OCI-M2 (cell line): ENCODE results near the gene CASP10.
A peak's percentile ranks its signal among the peaks of the same experiment; 100 is the strongest.
"Not testable (repeated sequence)": the region's sequence is repeated elsewhere in the genome, so short reads cannot be mapped to it uniquely, and the experiment has no call there.

ENCODE experiments used
- DNase-seq: peaks from one replicate; lab custom pipeline; 2025; ENCODE audit not compliant: unreplicated experiment; lab: John Stamatoyannopoulos, UW

Gene CASP10

DNA sequence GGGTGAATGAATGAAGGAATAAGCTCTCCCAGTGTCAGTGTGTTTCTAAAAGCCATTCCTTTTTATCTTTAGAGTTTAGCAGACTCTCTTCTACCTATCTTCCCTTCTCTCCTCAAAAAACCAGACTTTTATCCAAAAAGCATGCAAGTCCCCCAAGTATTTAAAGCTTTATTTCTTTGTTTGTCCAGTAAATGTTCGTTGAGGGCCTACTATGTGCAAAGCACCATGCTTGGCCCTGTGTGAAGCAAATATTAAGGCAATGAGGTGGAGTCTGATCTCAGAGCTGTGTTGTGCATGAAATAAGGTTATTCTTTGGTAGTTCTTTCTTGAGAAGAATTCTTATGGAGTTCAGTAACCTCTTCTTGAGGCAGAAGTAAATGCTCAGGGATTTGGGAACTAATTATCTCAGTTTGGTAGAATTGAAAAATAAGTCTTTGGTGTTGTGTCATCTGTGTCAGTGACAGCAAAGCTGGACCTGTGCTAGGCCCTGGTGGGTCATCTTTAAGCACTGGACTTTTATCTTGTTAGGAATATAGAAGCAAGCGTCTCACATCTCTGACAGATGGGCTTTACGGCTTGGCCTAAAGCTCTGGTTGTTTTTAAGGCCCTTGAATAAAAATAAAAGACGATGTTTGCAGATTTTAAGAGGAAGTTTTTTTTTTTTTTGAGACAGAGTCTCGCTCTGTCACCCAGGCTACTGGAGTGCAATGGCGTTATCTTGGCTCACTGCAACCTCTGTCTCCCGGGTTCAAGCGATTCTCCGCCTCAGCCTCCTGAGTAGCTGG is 28.1 kb upstream of the CASP10 start:
- no peak for DNase-seq

DNA sequence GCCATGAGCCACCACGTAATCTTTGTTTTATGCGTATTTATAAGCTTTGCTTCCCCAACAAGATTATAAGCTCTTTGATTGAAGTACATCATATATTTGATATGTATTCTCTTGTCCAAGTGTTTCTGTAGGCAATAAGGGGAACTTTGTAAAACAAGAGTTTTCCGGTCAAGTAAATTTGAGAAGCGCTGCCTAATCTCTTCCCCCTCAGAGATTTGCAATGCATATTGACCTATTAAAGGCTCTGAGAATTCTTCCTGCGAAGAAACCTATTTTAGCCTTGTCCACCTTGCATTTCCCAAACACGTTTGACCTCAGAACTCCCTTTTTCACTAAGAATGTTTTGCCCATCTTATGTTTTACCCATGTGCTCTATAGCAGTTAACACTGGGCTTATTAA is 26.9 kb upstream of the CASP10 start:
- DNase-seq: no peak

DNA sequence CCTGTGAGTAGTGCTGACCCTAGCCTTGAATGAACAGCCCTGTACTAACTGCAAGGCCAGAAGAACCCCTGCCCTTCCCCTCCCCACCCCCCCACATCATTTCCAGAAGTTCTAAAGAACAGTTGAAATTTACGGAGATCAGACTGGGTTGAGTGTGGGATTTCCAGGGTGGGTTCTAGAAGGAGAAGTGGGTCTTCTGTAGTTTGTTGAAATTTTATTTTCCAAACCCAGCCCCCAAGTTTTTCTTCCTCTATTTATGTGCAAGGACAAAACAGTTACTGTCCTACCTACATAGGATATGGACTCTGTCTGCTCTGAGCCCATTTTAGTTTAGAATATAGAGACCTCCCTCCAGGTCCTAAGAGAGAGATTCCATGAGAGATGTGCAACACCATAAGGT is 26.3 kb upstream of the CASP10 start:
- DNase-seq: no peak

DNA sequence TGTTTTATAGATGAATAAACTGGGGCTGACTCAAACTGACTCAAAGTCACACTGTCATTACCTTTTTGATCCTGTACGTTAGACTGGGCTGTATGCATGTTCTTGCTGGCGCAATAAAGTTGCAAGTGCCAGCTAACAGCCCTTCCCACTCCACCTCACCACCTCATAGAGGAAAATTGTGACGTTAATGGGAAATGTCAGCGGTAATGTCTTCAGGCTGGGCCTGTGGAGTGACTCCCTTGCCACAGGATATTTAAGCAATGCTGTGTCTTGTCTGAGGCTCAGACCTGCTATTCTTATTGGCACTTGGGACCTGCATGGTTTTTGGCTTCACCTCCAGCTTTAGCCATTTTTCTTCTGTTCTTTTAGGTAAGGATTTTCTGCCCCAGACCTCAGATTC is 25.2 kb upstream of the CASP10 start:
- no peak for DNase-seq

DNA sequence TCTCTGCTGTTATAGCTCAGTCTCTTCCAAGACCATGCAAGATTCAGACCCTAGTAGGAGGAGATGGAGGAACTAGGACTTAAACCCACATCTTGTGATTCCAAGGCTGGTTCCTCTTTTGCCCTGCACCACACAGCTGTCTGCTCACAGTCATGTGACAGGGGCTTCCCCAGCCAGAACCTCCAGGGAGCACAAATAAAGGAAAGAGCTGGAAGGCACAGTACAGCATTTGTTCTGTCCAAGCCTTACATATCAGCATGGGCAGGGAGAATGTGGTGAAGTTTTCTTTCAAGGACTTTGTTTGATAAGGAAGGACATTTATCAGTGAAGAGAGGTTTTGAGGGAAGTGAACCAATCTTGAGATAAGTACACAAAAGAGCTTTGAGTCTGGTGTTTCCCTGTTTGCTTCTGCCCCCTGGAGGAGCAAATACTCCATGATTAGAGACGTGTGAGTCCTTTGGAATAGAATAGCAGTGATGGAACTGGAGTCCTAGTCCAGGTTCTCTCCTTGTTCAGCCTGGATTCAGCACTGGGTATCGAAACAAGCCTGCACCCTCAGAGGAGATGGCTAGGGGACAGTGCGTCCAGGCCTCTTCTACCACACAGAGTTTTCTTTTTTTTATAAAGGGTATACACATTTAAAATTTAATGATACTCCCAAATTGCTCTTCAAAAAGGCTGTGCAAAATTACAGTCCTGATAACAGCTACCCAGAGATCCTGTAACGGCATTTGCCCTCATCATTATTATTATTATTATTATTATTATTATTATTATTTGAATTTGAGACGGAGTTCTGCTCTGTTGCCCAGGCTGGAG is 24.6 kb upstream of the CASP10 start:
- peak; percentile 71 for DNase-seq

DNA sequence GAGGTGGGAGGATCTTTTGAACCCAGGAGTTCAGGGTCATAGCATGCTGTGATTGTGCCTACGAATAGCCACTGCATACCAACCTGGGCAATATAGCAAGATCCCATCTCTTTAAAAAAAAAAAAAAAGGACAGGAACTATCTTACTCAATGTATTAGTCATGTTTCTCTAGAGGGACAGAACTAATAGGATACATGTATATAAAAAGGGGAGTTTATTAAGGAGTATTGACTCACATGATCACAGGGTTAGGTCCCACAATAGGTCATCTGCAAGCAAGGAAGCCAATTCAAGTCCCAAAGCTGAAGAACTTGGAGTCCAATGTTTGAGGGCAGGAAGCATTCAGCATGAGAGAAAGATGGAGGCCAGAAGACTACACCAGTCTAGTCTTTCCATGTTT is 18.8 kb upstream of the CASP10 start:
- no peak for DNase-seq

DNA sequence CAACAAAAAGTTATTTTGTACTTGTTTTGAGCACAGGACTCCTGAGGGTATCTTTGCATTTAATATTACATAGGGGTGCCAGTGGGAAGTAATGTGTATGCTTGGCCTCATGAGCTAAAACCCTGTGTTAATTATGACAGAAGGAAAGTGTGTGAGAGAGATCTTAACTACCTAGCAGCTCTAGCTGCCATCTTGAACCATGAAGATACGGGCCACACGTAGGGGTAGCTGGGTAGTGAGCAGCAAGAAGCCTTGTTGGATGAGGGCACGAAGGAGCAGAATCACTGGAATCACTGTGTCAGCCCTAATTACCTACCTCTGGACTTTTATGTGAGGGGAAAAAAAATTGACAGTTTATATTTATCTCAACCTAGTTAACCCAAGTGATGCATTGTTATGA is 15.4 kb upstream of the CASP10 start:
- no peak for DNase-seq

DNA sequence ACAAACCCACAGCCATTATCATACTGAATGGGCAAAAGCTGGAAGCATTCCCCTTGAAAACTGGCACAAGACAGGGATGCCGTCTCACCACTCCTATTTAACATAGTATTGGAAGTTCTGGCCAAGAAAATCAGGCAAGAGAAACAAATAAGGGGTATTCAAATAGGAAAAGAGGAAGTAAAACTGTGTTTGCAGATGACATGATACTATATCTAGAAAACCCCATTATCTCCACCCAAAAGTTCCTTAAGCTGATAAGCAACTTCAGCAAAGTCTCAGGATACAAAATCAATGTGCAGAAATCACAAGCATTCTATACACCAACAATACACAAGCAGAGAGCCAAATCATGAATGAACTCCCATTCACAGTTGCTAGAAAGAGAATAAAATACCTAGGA is 14.4 kb upstream of the CASP10 start:
- not testable (repeated sequence) for DNase-seq

DNA sequence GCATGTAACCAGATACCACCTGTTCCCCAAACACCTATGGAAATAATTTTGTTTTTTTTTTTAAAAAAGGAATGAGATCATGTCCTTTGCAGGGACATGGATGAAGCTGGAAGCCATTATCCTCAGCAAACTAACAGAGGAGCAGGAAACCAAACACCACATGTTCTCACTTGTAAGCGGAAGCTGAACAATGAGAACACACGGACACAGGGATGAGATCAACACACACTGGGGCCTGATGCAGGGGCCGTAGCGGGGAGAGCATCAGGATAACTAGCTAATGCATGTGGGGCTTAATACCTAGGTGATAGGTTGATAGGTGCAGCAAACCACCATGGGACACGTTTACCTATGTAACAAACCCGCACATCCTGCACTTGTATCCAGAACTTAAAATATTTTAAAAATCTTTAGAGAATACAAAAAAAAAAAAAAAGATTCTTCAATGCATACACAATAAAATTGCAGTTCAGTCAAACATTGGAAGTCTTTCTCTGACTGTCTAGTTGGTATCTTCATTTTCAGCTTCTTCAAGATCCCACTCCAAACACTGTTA is 11.6 kb upstream of the CASP10 start:
- no peak for DNase-seq

DNA sequence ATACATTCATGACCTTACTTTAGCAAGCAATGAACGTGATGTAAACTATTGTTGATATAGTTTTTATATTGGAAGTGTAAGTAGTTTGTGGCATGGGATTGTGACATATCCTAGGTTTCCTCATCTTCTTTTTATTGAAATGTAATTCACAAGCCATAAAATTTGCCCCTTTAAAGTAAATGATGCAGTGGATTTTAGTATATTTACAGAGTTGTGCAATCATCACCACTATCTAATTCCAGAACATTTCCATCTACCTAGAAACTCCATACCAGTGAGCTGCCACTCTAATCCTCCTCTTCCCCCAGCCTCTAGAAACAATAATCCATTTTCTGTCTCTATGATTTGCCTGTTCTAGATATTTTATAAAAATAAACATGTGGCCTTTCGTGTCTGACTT is 10.7 kb upstream of the CASP10 start:
- no peak for DNase-seq

DNA sequence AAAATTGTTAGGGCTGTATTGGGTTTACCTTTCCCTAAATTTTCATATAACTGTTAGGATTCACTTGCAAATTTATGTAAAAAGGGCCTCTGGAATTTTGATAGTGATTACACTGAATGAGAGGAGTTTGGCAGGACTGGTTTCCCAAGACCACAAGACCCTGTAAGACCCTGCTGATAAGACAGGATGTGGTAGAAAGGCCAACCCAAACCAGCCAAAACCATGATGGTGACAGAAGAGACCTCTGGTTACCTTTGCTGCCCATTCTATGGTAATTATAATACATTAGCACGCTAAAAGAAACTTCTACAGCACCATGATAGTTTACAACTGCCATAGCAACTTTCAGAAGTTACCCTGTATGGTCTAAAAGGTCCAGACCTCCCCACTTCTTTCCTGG is 8.3 kb upstream of the CASP10 start:
- DNase-seq: no peak

DNA sequence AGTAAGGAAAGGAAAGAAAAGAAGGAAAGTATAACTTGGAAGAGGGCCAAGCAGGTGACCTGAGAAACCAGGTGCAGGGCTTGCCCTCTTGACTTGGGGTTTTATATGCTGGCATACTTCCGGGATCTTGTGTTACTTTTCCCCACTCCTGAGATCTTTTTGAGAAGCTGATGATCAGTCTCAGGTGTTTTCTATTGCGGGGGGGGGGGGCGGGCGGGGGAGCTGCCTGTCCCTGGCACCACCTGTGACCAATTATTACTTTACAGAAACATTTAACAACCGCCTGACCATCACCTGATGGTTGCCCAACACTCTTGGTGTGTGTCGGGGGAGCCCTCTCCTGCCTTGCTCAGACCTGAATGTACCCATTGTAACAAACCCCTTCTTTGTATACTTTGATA is 6.9 kb upstream of the CASP10 start:
- no peak for DNase-seq

DNA sequence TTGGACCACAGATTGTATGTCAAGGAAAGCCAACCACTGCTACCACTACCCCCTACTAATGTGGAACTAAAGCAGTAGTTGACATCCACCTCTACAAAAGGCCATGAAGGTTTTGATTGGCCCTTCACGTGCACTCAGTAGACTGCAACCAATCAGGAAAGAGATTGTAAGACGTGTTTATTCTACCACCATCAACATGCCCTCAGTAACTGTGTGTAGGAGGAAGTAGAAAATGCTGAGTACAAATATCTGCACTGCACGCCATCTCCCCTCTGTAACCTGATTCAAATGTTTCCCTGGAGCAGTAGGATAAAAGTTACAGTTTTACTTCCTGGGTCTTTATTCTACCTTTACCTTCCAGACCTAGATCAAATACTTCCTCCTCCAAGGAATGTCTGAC is 2.9 kb upstream of the CASP10 start:
- DNase-seq: no peak

DNA sequence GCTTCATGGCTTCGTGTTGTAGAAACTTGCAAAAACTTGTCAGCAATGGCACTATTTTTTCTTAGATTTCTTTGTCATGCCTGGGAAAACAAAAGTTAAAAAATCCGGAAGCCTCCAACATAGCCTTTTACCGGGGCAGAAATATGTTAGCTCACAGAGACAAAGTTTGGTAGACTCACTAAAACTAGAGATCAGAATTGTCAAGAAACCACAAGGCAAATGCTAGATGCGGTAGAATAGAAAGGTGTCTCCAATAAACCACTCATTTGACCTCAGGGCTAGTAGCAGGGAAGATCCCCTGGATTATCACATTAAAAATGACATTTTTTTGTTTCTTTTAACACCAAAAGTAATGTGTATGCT is 405 bp downstream of the CASP10 start:
- DNase-seq: no peak

DNA sequence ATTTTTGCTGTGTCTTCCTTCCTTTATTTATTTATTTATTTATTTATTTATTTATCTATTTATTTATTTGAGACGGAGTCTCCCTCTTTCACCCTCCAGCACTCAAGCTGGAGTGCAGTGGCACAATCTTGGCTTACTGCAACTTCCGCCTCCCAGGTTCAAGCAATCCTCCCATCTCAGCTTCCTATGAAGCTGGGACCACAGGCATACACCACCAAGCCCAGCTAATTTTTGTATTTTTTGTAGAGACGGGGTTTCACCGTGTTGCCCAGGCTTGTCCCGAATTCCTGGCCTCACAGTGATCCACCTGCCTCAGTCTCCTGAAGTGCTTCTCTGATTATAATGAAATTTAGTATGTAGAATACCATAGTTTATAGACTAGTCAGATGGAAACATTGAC is 894 bp downstream of the CASP10 start:
- not testable (repeated sequence) for DNase-seq

DNA sequence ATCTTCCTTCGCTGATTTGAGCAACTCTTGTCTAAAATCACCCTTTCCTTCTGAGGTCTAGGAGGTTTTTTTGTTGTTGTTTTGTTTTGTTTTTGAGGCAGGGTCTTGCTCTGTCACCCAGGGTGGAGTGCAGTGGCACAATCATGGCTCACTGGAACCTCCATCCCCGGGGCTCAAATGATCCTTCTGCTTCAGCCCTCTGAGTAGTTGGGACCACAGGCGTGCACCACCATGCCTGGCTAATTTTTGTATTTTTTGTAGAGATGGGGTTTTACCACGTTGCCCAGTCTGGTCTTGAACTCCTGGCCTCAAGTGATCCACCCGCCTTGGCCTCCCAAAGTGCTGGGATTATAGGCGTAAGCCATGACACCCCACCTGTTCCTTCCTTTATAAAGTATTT is 1.3 kb downstream of the CASP10 start:
- DNase-seq: not testable (repeated sequence)

DNA sequence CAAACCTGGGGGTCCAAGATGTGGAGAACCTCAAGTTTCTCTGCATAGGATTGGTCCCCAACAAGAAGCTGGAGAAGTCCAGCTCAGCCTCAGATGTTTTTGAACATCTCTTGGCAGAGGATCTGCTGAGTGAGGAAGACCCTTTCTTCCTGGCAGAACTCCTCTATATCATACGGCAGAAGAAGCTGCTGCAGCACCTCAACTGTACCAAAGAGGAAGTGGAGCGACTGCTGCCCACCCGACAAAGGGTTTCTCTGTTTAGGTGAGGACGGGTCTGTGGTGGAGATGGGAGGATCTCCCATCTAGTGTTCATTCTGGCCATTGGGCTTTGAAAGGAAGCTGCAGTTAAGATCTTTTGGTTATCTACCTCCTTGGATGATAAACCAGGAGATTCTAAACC is 2.9 kb downstream of the CASP10 start:
- no peak for DNase-seq

DNA sequence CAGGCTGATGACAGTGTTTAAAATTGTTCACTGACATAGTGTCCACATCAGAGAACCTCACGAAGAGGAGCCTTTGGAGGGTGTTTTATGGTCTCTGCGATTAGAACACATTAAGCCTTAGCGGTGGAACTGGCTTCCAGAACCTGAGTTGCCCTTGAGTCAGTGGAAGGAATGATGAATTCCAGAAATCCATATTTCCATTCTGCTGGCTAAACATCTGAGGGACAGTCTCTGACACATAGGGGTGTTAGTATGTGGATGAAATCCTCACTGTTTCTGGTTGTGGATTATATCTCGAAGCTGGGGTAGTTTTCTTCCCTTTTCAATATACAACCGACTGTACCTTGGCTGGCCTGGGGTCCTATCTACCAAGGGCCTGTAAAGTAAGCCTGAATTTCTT is 4.0 kb downstream of the CASP10 start:
- no peak for DNase-seq

DNA sequence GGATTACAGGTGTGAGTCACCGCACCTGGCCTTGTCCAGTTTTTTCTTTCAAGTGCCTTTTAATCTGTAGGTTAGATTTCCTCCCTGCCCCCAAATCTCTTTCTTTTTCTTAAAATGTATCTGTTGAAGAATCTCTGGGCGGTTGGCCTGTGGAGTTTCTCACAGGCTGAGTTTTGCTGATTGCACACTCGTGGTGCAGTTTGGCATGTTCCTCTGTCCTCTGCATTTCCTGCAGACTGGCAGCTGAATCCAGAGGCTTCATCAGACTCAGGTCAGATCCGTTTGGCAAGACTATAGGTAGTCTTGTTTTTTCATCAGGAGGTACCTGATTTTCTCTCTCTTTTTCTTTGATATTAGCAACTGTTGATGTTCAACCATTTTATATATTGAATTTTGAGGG is 5.5 kb downstream of the CASP10 start:
- DNase-seq: no peak

DNA sequence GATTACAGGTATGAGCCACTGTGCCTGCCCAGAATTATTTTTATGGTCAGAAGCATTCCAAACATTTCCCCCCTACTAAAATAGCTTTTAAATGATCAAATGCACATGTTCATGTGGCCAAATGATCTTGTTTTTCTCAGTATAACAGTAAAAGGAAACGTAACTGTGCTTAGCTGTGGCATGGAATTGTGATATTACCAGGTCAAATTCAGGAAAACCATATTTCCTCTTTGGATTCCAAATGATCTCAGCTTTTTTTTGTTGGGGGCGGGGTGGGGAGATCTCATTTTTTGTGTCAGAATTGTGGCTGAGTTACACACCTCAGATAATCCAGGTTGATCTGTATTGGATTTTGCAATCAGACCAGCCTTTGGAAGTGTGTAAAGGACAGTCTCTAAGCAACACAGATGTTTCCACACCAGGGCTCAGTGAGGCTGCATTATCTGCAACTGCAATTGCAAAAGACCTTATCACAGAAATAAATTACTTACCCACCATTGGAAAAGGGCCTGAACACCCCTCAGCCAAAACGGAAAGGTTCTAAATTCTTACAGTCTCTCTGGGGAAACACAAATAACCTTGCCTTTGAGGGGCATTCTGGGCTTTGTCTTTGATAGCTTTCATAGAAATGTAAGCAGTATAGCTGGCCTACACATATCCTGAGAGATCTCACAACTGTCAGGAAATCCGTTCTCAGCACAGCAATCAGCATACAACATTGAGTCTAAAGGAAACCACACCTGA is 8.4 kb downstream of the CASP10 start:
- no peak for DNase-seq

DNA sequence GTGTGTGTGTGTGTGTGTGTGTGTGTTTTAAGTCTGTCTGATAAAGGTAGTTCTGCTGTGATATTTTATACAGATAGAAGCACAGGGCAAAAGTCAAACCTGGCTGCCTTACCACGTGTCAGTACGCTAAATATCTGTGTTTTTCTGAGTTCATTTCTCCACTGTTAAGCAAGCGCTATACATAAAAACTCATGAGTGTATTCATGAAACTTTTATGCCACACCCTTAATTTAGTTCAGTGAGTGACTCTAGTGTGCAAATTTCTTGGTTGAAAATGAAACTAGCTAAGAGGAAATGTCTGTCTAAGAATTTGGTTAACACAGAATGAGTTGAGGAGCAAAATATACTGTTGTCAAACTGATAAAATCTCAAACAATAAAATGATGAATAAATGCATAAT is 11.2 kb downstream of the CASP10 start:
- no peak for DNase-seq

DNA sequence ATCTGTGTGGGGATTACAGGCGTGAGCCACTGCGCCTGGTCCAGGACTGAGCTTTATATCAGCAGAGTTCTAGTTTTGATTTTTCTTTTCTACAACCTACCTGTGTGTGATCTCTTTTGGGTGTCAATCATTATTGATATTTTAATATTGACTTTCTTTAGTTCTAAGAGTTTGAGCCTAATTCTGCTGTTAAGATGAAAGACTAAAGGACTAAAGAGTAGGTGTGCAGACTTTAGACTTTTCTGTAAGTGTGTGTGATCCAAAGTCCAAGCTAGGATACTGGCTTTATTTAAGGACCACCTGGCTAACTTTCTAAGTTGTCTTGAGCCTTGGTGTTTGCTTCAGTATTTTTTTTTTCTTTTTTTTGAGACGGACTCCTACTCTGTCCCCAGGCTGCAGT is 12.4 kb downstream of the CASP10 start:
- no peak for DNase-seq
